Measurements from ENCODE around the gene TRHDE.
A peak's percentile ranks its signal among the peaks of the same experiment; 100 is the strongest.

TRHDE gene

DNA sequence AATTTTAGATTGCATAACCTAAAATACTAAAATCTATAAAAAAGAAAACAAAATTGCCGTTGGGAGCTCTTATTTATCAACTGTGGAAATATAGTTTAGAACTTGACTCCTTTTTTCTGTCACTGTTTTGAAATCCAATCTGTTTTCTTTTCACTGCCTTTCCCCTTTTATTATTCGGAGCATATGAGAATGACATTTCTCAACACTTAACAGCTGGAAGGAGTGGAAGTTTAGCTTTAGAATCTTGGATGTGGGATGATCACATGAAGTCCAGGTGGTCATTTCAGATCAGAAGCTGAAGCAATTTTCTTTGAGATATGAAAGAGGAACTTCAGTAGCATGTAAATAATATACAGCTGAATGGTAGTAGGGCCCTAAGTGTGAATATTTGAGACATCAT, 16.7 kb downstream of the TRHDE start:
- ChIA-PET POLR2A (ENCODE audit: low non-redundant PET) (no interaction called here), CTCF (interaction anchor here (0.5 kb wide), 1 partner anchor 9 kb away, joined by 3 read pairs; no protein-coding TSS in a partner anchor)
- no peak overlapping the region for H3K27ac ChIP-seq
- TF ChIP-seq, protein P1, sequence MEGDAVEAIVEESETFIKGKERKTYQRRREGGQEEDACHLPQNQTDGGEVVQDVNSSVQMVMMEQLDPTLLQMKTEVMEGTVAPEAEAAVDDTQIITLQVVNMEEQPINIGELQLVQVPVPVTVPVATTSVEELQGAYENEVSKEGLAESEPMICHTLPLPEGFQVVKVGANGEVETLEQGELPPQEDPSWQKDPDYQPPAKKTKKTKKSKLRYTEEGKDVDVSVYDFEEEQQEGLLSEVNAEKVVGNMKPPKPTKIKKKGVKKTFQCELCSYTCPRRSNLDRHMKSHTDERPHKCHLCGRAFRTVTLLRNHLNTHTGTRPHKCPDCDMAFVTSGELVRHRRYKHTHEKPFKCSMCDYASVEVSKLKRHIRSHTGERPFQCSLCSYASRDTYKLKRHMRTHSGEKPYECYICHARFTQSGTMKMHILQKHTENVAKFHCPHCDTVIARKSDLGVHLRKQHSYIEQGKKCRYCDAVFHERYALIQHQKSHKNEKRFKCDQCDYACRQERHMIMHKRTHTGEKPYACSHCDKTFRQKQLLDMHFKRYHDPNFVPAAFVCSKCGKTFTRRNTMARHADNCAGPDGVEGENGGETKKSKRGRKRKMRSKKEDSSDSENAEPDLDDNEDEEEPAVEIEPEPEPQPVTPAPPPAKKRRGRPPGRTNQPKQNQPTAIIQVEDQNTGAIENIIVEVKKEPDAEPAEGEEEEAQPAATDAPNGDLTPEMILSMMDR (conservative IDR thresholded peaks at IDR 0.05; ENCODE audit: low read depth), result no peak
- no peak for DNase-seq (ENCODE audit: low spot score)

DNA sequence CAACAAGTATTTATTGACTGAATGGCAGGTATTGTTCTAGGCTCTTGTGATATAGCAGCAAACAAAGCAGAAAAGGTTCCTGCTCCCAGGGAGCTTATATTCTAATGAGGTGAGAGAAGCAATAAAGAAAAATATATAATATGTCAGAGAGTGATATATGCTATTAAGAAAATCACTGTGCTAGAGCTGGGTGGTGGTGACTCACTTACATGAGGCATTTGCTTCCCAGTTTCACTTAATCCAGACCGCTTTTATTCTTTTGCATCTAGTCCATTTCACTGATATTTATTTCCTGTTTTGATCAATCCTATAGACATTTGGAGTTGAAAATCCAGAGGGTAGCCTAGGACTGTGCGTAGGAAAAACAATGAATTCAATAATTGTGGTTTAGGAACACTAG, 17.5 kb downstream of the TRHDE start:
- ChIA-PET CTCF (no interaction called here), POLR2A (ENCODE audit: low non-redundant PET) (no interaction called here)
- TF ChIP-seq, protein P1 (conservative IDR thresholded peaks at IDR 0.05; ENCODE audit: low read depth), result no peak
- H3K27ac ChIP-seq, result no peak overlapping the region
- no peak for DNase-seq (ENCODE audit: low spot score)

DNA sequence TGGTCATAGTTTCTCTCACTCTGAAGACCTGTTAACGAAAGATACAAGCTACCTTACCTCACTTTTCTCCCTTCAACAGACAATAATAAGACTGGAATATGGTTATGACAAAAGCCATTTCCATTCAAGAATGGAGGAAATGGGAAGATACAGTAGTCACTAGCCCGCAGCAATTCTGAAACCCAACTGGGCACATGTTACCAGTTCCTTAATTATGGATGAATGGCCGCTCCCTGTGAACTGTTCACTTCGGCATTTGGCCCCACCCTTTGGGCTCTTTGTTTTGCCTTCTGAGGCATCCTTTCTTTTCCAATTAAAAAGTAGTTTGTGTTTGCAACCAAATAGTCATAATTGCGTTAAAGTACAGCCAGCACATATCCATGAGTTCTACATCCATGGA, 19.0 kb downstream of the TRHDE start:
- TF ChIP-seq, protein P1 (conservative IDR thresholded peaks at IDR 0.05; ENCODE audit: low read depth), result no peak
- no peak overlapping the region for H3K27ac ChIP-seq
- ChIA-PET POLR2A (ENCODE audit: low non-redundant PET) (no interaction called here), CTCF (no interaction called here)
- DNase-seq (ENCODE audit: low spot score), result no peak

DNA sequence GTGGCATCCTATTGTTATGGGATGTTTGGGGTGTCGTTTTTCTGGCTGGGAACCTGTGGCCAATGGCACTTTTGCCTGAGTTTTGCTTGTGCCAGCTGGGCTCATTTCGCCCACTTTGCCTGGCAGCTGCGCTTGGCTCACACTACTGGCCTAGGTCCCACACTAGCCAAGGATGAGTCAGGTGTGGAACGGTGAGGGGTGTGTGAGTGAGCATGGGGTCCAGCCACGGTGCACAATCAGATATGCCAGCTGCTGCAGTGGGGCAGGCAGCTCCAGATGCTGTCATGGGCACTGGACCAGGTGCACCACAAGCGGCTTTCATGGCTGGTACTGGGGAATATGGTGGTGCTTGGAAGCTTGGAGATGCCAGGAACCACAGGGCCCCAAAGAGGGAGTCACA, 21.5 kb downstream of the TRHDE start:
- no peak for DNase-seq (ENCODE audit: low spot score)
- TF ChIP-seq, protein P1 (conservative IDR thresholded peaks at IDR 0.05; ENCODE audit: low read depth), result no peak
- no peak overlapping the region for H3K27ac ChIP-seq
- ChIA-PET CTCF (no interaction called here), POLR2A (ENCODE audit: low non-redundant PET) (no interaction called here)

DNA sequence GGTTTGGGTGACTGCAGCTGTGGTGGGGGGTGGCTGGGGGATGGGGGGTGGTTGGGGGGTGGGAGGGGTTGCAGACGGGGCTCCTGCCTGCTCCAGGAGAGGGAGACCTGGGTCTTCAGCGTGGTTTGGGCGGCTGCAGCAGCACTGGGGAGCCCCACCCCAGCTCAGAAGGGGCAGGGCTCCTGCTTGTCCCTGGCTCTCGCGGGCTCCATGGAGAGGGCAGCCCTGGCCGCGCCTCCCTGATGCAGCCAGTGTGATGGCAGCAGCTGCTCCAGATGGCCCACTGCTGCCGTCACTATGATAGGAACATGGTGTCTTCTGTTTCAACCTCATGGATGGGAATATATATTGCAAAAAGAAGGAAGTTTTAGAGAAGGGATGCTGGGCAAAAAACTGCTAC, 22.9 kb downstream of the TRHDE start:
- ChIA-PET CTCF (no interaction called here), POLR2A (ENCODE audit: low non-redundant PET) (no interaction called here)
- TF ChIP-seq, protein P1 (conservative IDR thresholded peaks at IDR 0.05; ENCODE audit: low read depth), result no peak
- no peak overlapping the region for H3K27ac ChIP-seq
- no peak for DNase-seq (ENCODE audit: low spot score)

DNA sequence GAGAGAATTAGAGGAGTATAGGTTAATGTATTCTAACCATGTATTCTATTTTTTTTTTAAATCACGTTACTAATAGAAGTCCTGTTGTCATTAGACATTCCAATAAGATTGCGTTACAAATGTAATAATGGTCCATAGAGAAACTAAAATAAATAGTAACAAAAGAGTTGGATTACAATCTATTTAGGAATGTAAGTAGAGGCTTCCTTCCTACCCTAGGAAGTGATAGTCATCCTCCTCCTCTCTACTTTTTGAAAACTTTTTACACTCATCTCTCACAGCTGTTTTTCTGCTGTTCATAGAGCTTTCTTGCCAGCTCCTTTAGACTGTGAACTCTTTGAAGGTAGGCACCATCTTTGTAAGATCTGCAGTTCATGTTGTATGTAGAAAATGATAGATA, 23.6 kb downstream of the TRHDE start:
- DNase-seq (ENCODE audit: low spot score), result no peak
- CTCF ChIA-PET, result no interaction called here
- POLR2A ChIA-PET (ENCODE audit: low non-redundant PET), result no interaction called here
- no peak overlapping the region for H3K27ac ChIP-seq
- TF ChIP-seq, protein P1 (conservative IDR thresholded peaks at IDR 0.05; ENCODE audit: low read depth), result no peak

DNA sequence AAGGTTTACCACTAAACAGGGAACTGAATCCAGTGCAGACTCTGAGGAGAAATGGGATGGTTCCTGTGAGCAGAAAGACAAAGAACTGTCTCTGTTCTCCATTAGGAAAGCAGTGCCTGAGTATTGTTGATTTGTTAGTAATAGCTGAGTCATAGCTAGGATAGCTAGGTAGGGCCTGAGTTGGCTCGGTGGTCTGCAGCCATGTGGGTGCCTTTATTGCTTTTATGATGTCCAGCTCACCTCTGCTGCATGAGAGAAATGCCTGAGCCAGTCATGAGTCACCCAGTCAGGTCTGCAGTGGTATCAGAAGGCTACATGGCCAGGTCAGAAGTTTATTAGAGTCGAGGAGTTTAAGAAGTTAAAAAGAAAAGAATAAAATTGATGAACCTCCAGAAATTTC, 24.2 kb downstream of the TRHDE start:
- DNase-seq (ENCODE audit: low spot score), result peak; percentile 26
- ChIA-PET POLR2A (ENCODE audit: low non-redundant PET) (no interaction called here), CTCF (no interaction called here)
- TF ChIP-seq, protein P1 (conservative IDR thresholded peaks at IDR 0.05; ENCODE audit: low read depth), result no peak
- no peak overlapping the region for H3K27ac ChIP-seq

Data from RWPE1 (cell line).